GM19351 (cell line): ENCODE data around the gene XYLT1.

Experiments
- ATAC-seq: cut with Tn5 transposase; IDR thresholded peaks from one replicate; pipeline ENCODE4 v1.9.1; 2021; ENCODE audit warnings: mild to moderate bottlenecking, moderate library complexity; ENCODE audit not compliant: unreplicated experiment

The XYLT1 gene

DNA sequence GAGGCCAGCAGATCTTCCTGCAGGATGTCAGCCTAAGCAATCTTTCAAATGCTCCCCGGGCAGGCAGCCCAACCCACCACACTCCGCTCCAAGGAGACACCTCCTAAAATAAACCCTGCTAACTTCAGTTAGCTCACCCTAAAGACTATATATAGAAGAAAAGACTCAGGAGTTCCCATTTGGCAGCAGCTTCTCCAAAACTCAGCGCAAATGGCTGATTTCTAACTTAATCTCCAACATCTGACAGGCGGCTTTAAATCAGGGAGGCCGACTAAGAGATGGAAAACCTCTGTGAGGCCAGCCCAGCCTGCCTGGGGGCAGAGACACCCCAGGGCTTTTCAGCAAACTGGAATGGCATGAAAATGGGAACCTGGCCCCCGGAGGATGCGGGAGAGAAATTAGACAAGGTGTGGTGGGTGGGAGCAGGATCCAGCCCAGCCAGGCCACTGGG, 91.6 kb downstream of the XYLT1 start:
- ATAC-seq = no peak

DNA sequence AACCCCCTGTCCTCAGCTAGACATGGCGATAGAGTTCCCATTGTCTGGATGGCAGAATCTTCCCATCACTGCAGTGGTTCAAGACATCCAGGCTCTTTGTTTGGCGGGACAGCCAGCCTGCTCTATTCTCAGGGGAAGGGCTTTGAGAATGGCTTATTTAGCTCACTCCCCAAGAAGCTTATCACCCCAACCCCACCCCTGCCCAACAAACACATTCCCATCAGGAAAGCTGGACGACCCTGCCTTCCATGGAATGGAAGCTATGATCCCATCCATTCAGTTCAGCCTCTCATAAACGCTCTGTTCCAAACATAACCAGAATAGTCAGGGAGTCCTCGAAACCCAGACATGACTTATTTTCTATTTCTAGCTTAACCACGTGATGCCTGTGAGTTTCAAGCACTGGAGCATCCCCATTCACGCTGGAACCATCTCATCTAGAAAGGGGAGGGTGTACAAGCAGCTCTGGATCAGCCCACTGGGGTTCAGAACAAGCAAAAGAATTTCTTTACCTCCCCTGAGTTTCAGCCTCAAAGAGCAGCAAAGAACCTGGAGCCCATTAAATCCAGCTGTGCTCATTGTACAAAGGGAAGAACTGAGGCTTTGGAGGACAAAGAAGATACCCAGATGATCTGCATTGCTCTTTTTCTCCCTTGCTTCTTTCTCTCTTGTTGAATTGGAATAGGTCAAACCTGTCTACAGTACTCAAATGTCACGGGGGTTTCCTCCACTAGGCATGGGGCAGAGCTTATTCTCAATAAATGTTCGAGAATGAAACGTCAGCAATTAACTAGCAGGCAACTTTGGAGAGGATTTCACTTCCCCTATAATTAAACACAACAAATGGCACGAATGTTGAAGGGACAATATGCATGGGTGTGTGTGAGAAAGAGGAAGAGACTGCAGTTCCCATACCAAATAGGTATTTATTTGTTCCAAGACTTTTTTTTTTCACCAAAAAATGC, 93.1 kb downstream of the XYLT1 start:
- peak; percentile 72 for ATAC-seq

DNA sequence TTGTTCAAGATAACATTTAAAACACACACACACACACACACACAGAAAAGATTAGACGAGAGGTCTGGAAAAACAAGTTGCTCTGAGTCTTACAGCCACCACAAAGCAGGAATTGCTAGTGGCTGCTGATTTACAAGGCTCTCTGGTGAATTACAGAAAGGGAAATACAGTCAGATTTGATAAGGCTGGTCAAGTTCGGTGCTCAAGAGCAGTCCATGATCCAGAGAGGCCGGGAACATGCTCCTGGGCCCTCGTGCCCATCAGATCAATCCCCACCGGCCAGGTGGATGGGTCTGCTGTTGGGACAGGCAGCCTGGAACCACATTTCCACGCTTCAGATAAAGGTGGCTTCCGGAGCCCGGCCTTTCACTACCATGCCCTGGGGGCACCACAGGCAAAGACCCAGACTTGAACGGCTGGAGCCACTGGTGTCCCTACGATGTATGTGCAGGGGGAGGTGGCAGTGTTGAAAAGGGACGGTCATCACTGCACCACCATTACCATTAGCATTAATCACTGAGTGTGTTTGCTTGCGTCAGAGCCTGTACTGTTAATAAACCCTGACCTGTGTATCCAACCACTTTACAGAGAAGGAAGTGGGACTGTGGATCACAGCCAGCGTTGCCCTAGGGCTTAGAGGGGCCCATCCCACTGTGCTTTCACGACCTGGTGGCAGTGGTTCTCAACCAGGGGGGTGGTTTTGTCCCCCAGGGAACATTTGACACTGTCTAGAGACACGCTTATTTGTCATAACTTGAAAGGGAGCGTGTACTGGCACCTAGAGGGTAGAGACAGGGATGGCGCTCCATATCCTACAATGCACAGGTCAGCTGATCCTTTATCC, 95.1 kb downstream of the XYLT1 start:
- no peak for ATAC-seq

DNA sequence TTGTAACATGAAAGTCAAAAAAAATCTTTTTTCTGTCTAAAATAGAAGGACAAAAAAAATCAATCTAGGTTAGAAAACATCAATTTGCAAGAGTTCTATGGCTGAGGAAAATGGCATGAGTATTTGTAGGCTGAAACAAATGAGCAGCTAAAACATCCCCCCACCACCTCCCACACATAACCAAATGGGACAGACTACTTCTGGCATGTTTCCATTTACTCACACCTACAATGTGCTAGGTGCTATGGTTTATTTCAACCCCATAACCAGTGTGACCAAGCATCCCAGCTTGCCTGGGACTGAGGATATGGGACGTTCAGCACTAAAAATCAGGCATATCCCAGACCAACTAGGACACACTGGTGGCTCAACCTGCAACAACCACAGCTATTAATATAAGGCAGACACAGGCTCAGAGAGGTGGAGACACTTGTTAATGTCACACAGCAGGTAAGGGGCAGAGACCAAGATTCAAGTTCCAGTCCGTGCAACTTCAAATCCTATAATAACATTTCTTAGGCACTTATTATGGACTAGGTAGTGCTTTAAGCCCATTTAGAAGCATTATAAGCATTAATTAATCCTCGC, 96.0 kb downstream of the XYLT1 start:
- no peak for ATAC-seq

DNA sequence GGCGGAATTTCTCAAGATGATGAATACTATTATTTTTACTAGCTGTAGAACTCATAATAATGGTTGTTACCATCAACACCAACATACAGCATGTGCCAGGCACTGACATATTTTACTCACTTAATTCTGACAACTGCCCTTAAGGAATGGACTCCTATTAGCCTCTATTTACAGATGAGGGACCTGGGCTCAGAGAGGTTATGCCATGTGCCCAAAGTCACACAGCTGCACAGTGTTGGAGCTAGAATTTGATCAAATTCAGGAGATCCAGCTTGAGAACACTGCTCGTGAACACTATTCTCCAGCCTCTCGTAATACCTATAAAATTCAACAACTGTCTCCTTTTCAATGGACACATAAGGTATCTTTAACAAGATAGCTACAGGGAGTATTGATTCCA, 97.2 kb downstream of the XYLT1 start:
- ATAC-seq = no peak

DNA sequence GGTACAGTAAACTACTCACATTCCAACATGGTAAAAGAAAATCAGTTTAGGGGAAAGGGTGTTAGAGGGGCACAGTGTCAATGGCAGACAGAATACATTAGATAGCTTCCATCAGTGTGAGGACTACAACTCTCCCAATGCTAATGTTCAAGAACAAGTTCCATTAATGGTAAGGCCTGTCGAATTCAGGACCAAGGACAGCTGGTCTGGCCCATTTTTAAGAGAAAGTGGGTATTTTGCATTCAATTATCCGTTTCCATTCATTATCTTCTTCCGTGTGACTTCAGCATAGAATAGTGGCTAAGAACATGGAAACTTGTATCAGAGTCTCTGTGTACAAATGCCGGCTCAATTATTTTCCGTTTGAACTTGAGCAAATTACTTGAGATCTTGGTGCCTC, 98.4 kb downstream of the XYLT1 start:
- ATAC-seq = no peak

DNA sequence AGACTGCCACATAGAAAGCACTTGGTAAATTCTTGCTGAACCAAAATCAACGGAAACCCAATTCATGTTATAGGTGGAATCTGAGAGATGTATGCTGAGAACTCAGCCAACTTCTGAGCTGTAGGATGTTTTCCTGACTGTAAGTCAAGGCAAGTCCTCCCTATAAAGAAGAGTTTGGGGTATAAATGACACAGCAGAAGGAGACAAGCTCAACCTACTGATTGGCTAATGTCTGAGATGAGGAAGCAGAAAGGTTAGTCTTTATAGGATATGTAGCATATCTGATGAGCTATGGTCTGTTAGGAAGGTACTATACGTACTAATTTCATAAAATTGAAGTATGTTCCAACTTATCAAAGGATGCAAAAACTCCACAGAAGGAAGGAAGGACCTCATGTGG, 99.5 kb downstream of the XYLT1 start:
- ATAC-seq = no peak

DNA sequence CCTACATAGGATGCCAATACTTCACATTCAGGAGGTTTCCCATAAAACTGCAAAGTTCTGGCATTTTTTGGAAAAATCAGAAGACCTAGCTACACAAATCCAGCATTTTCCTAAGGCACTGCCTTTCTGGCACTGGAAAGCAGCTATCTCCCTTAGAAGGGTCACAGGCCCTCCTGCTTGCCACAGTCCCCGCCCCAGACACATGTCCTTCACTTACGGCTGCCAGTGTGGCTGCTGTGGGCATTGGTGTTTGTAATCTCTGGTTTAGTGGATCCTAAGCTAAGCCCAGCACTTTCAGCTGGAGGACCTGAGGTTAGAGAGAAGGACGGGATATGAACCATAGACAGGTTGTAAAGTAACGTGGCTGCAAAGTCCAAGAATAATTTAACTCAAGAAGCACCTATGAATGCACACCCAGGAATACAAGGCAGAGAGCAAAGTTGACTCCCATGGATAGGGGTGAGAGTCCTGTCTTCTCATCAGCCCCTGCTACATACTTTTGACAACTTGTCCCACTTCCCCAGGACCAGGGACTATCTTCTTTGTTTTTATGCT, 100.0 kb downstream of the XYLT1 start:
- ATAC-seq = no peak

DNA sequence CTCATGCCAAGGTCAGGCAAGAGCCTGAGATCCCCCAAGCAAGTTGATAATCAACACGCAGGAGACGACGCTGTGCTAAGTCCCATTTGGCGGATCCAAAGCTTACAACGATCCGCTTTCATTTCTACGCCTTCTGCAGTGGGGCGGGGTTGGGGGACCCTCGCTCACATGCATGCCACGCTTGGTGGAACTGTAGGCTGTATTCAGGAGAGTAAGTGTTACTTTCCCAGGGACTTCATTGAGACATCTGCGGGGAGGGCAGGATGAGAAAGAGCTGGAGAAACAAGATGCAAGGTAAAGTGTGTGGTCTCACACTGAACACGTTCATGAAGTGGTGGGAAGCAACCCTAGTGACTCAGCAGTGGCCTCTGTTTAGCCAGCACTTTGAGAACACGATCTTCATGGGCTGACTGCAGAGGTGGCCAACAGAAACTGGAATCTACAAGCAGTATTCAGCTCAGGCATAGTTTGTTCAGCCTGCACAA, 100.5 kb downstream of the XYLT1 start:
- ATAC-seq = no peak

DNA sequence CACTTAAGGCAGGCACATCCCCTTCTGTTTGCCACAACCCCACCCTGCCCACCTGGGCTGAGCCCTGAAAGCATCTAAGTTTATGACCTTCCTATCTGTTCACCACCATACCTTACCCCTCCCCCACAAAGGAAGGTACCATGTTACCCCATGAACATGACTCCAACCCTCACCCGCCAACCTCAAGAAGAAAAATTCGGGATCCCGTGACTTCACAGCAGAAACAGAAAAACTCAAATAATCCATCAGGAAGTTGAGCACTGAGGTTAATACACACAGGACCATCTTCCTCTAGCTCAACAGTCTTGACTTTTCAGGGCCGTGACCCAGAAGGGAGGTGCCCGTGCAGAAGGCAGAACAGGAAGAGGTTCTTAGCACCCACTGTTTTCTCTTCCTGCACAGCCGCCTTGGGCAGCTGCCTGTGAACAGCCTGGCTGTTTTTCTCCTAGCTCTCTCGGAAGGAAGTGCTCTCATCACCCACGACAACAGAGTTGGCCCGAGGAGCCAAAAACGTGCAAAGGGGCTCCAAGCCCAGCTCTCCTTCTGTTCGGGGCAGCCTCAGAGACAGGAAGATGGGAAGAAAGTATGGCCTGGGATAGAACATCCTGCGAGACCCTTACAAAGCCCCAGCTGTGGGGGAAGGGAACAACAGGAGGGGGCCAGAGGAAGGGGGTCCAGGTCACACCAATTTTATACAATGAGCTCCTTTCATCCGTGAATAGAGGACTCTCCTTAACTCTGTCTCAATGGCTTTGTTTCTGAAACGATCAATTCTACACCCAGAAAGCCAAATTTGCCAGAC, 101.1 kb downstream of the XYLT1 start:
- ATAC-seq = peak; percentile 78

DNA sequence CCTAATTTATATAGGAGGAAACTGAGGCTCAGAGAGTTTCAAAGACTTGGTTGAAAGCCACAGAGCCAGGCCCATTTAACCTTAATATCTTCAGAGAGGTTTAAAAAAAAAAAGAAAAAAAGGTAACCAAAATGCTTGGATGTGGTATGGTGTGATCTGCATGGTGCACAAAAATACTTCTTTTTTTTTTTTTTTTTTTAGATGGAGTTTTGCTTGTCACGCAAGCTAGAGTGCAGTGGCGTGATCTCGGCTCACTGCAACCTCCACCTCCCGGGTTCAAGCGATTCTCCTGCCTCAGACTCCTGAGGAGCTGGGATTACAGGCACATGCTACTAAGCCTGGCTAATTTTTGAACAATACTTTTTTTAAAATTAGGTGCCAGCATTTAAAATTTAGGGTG, 101.8 kb downstream of the XYLT1 start:
- ATAC-seq = no peak

DNA sequence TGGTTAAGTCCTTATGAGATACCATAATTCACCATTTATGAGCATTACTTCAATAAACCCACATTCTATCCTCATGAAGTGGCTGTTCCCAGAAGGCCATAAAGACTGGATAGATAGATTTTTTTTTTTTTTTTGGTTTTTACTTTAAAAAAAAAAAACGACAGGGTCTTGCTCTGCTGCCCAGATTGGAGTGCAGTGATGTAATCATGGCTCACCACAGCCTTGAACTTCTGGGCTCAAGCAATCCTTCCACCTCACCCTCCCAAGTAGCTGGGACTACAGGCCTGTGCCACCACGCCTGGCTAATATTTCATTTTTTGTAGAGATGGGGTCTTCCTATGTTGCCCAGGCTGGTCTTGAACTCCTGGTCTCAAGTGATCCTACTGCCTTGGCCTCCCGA, 102.3 kb downstream of the XYLT1 start:
- no peak for ATAC-seq

DNA sequence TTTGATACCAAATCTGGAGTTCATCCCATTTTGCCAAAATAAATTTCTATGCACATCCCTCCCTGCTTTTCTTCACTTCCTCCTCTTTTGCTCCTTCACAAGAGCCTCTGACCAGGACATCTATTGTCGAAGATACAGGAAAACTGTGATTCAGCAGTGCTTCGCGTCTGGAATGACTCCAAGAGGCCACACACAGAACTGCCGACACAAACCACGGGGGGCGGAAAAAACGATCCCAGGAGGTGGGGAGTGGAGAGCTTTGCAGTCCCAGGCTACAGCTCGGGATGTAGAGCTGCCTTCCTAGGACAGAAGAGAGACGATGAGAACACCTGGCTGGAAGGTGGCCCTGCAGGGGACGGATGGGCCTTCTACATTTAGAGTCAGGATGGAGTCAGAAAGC, 102.8 kb downstream of the XYLT1 start:
- no peak for ATAC-seq

DNA sequence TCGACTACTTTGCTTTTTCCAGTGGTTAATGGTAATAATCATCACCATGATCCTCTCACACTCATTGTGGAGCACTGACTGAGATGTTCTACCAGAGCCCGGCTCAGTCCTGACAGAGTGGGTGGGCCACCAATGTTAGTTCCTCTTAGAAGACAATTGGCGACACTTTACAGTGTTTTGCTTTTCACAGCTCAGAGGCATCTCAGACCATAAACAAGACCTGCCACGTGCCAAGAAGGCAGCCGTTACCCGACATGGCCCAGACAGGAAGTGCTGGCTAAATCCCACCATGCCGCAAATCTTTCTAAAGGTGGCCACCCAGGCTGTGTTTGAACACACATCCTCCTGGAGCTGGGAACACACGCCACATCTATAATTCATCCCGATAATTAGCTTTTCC, 103.7 kb downstream of the XYLT1 start:
- no peak for ATAC-seq

DNA sequence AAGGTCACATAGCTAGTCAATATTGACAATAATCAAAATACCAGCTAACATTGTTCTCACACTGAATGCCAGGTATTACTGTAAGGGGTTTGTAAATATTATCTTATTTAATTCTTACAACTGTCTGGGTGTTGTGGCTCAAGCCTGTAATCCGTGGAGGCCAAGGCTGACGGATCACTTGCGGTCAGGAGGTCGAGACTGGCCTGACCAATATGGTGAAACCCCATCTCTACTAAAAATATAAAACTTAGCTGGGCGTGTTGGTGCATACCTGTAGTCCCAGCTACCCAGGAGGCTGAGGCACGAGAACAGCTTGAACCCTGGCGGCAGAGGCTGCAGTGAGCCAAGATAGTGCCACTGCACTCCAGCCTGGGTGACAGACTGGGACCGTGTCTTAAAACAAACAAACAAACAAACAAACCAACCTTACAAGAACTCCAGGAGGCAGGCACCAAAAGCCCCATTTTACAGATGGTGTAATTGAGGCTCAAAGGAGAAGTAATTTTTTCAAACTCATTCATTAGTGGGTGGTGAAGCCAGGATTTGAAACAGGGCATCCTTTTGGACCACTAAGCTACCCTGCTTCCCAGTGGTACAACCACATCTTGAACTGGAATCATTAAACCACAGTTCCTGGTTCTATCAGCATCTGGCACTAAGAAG, 104.3 kb downstream of the XYLT1 start:
- no peak for ATAC-seq

DNA sequence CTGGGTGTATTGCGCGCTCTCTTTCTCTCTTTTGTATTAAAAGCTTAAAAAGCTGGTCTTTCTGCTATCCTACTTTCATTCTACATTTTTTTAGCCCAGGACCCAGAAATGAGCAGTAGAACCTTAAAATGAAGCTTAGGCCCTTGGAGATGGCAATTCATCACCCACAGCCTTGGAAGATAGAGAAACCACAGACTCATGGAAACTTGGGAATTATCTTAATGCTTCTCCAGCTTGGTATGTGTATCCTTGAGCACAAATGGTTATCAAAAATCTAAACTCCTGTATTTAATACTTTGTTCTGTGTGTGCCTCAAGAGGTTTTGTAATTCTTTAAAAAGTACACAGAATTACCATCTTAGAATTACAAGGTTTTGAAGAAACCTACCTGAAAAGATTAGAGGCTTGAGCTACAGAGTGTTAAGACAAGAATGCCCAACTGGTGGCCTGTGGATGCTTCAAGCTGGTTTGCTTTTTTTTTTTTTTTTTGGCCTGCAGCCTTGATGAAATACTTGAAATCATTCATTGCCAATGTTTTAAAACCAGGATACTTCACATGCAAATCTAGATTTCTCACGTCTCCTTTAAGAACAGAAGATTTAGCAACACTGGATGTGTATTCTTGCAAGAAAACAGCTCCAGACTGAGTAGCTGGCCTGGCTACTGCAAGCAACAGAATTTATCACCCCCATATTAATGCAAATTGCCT, 105.0 kb downstream of the XYLT1 start:
- ATAC-seq = no peak

DNA sequence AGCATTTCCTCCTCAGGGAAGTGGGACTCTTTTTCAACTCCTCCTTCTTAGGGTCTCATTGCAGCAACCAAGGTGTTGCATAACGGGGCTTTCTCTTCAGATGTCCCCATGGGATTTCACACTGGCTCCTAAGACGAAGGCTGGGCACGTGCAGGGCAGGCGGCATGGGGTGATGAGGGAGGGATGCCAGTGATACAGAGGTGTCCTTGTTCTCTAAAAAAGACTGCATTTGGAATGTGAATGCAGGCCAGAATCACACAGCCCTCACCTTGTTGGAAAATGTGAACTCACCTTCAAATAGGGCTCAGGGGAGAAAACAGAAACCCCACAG, 105.6 kb downstream of the XYLT1 start:
- no peak for ATAC-seq

DNA sequence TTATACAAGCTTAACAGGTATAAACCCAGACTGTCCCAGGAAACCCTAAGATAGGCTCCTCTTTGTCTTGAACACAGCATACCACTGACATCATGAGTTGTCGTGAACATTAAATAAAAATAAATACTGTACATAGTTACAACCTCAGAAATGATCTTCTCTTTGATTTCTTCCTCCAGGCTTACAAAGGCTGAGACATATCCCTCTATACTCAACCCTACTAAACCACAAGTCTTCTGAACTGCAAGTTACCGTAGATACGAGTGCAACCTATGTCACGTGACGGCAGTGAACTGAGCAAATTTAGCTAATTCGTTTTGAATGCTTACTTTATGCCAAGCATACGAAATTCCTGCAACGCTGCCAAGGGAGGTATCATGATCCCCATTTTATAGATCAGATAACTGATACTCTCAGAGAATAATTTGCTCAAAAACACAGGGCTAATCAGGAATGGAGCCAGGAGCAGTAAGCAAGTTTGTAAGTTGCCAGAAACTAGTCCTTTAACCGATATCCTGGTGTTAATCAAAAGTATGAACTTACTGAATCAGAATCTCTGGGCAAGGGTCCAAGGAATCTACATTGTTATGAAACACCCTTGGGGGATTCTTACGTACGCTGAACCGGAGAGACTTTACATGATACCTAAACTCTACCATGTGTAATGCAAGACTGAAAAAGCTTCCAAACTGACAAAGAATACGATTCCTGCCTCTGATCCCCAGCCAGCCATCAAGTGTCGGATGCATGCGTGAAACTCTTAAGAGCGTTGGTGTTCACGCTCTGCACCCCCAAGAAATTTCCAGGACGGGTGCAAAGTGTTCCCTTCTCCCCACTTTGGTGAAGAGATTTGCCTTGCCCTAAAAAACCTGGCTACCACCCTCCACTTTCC, 106.2 kb downstream of the XYLT1 start:
- no peak for ATAC-seq
